ENCODE data around the gene IL7R.

Gene IL7R

DNA sequence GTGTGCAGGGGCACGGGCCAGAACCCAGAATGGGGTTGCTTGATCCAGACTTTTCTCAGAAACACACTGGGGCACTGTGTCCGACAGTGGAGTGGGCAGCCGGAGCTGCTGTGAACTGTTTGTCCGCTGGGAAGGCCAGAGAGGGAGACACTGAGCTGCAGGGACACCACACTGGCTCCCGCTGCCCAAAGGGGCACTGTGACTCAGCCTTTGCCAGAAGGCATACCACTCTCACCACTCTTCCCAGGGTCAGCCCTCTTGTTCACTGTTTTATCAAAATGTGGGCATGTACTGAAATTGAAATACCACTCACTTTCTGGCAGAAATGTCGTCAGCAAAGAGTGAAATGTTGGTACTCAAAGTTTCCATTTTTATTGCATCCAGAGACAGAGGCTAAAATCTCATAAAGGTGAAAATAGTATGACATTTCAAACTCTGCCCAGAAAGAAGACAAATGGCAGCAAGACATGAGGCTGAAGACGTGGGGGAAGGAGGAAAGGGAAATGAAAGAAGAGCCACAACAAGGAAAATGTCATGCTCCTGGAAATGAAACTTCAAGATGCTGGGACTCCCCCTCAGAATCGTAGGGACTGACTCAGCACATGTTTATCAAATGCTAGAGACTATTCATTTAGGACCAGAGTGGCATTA is 4.5 kb upstream of the IL7R start:
- Histone ChIP-seq H3K9me3 (ENCODE audit: control insufficient read depth, insufficient read depth, low read depth, low read length) (no peaks in the 10 kb centered on the region), H3K36me3 (ENCODE audit: control insufficient read depth in 2 of 2, insufficient read depth in 1 of 2, low read length in 2 of 2) (no peaks in the 10 kb centered on the region), H3K27ac (ENCODE audit: extremely low read depth, low read depth, low read length) (no peak overlapping the region), H3K4me3 (ENCODE audit: low read depth, low read length) (no peak overlapping the region), H3K4me1 (ENCODE audit: control insufficient read depth, insufficient read depth, low read length) (no peaks in the 10 kb centered on the region)
- TF ChIP-seq, protein P1, sequence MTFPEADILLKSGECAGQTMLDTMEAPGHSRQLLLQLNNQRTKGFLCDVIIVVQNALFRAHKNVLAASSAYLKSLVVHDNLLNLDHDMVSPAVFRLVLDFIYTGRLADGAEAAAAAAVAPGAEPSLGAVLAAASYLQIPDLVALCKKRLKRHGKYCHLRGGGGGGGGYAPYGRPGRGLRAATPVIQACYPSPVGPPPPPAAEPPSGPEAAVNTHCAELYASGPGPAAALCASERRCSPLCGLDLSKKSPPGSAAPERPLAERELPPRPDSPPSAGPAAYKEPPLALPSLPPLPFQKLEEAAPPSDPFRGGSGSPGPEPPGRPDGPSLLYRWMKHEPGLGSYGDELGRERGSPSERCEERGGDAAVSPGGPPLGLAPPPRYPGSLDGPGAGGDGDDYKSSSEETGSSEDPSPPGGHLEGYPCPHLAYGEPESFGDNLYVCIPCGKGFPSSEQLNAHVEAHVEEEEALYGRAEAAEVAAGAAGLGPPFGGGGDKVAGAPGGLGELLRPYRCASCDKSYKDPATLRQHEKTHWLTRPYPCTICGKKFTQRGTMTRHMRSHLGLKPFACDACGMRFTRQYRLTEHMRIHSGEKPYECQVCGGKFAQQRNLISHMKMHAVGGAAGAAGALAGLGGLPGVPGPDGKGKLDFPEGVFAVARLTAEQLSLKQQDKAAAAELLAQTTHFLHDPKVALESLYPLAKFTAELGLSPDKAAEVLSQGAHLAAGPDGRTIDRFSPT (tag by site-specific recombination; IDR thresholded peaks at IDR 0.05) = peak; percentile 55; the same call in 1 of the 2 replicates
- TF ChIP-seq ZNF280D (tag by site-specific recombination; IDR thresholded peaks at IDR 0.05) = no peak
- POLR2A ChIA-PET = no interaction called here
- CTCF ChIA-PET = interaction anchor here (0.5 kb wide), 1 partner anchor 78 kb away, joined by 3 read pairs; no protein-coding TSS in a partner anchor

DNA sequence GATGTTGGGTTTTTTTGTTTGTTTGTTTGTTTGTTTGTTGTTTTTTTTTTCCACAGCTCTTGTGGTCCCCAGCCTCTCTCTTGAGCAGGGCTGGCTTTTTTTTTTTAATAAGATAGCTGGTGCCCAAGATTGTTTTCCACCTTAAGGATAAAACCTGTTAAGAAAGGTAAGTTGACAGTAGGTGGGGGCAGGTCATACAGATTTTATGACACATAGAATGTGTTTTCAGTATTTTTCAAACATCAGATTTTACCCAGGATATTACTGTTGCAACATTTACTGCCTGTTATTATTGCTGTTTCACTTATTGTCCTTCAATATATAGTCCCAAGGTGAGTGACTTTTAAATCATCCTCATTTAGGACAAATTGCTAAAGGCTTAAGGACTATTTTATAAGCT is 3.9 kb upstream of the IL7R start:
- no peaks in the 10 kb centered on the region for H3K36me3 ChIP-seq (ENCODE audit: control insufficient read depth in 2 of 2, insufficient read depth in 1 of 2, low read length in 2 of 2)
- ChIA-PET CTCF (no interaction called here), POLR2A (no interaction called here)
- TF ChIP-seq SCRT2 (tag by site-specific recombination; IDR thresholded peaks at IDR 0.05) (no peak), ZNF837 (tag by site-specific recombination; IDR thresholded peaks at IDR 0.05) (no peak), ZNF513 (tag by site-specific recombination; IDR thresholded peaks at IDR 0.05) (no peak), ZNF223 (tag by site-specific recombination; IDR thresholded peaks at IDR 0.05) (no peak), ZNF692 (tag by site-specific recombination; IDR thresholded peaks at IDR 0.05) (no peak), SP2 (tag by site-specific recombination; IDR thresholded peaks at IDR 0.05) (no peak), ZNF18 (tag by site-specific recombination; IDR thresholded peaks at IDR 0.05) (no peak), ZNF610 (tag by site-specific recombination; IDR thresholded peaks at IDR 0.05; ENCODE audit: borderline replicate concordance) (no peak), ZXDB (tag by site-specific recombination; IDR thresholded peaks at IDR 0.05) (no peak), SETDB1 (IDR thresholded peaks at IDR 0.05; ENCODE audit: insufficient read length, low read length) (no peak), ZNF398 (tag by site-specific recombination; IDR thresholded peaks at IDR 0.05) (no peak), ZNF239 (tag by site-specific recombination; IDR thresholded peaks at IDR 0.05) (no peak)
- TF ChIP-seq, protein P1 (tag by site-specific recombination; IDR thresholded peaks at IDR 0.05) = no peak
- H3K4me1 ChIP-seq (ENCODE audit: control insufficient read depth, insufficient read depth, low read length) = peaks cover 2% of the 10 kb centered on the region
- H3K9me3 ChIP-seq (ENCODE audit: control insufficient read depth, insufficient read depth, low read depth, low read length) = no peaks in the 10 kb centered on the region
- H3K4me3 ChIP-seq (ENCODE audit: low read depth, low read length) = no peak overlapping the region
- no peak overlapping the region for H3K27ac ChIP-seq (ENCODE audit: extremely low read depth, low read depth, low read length)

All from HEK293 (cell line).